ENCODE results near the gene MYL12A.
"Not testable (repeated sequence)": the region's sequence is repeated elsewhere in the genome, so short reads cannot be mapped to it uniquely, and the experiment has no call there.

MYL12A gene

GRCh38 chr18:3269241-3269913 lies 21.8 kb downstream of the MYL12A start:
- no peak overlapping the region for H3K4me3 ChIP-seq (IDR thresholded peaks at IDR 0.05; ENCODE audit: insufficient read depth, low read depth, low read length)
- no peaks in the 10 kb centered on the region for H3K36me3 ChIP-seq (ENCODE audit: insufficient read depth)
- no peak overlapping the region for H3K9ac ChIP-seq
- no peaks in the 10 kb centered on the region for H3K4me1 ChIP-seq (ENCODE audit: low read depth, poor library complexity, severe bottlenecking)
- no peak overlapping the region for H2AFZ ChIP-seq (ENCODE audit: low read depth)
- no peak overlapping the region for H3K4me2 ChIP-seq
- H3K27ac ChIP-seq, result no peak overlapping the region
- H3K79me2 ChIP-seq (ENCODE audit: insufficient read depth, low read depth), result peaks cover 61% of the 10 kb centered on the region
- TF ChIP-seq, protein P1, sequence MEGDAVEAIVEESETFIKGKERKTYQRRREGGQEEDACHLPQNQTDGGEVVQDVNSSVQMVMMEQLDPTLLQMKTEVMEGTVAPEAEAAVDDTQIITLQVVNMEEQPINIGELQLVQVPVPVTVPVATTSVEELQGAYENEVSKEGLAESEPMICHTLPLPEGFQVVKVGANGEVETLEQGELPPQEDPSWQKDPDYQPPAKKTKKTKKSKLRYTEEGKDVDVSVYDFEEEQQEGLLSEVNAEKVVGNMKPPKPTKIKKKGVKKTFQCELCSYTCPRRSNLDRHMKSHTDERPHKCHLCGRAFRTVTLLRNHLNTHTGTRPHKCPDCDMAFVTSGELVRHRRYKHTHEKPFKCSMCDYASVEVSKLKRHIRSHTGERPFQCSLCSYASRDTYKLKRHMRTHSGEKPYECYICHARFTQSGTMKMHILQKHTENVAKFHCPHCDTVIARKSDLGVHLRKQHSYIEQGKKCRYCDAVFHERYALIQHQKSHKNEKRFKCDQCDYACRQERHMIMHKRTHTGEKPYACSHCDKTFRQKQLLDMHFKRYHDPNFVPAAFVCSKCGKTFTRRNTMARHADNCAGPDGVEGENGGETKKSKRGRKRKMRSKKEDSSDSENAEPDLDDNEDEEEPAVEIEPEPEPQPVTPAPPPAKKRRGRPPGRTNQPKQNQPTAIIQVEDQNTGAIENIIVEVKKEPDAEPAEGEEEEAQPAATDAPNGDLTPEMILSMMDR (conservative IDR thresholded peaks at IDR 0.05; ENCODE audit: low read depth, low read length), result no peak
- no peaks in the 10 kb centered on the region for H4K20me1 ChIP-seq (ENCODE audit: insufficient read depth)
- H3K27me3 ChIP-seq (ENCODE audit: insufficient read depth, low read depth), result no peaks in the 10 kb centered on the region

GRCh38 chr18:3269914-3270299 lies 22.3 kb downstream of the MYL12A start:
- Histone ChIP-seq H4K20me1 (ENCODE audit: insufficient read depth) (no peaks in the 10 kb centered on the region), H3K4me3 (IDR thresholded peaks at IDR 0.05; ENCODE audit: insufficient read depth, low read depth, low read length) (no peak overlapping the region), H3K4me2 (no peak overlapping the region), H3K27ac (no peak overlapping the region), H3K27me3 (ENCODE audit: insufficient read depth, low read depth) (no peaks in the 10 kb centered on the region), H3K36me3 (ENCODE audit: insufficient read depth) (no peaks in the 10 kb centered on the region), H2AFZ (ENCODE audit: low read depth) (no peak overlapping the region), H3K4me1 (ENCODE audit: low read depth, poor library complexity, severe bottlenecking) (no peaks in the 10 kb centered on the region), H3K9ac (no peak overlapping the region), H3K79me2 (ENCODE audit: insufficient read depth, low read depth) (peaks cover 56% of the 10 kb centered on the region)
- TF ChIP-seq, protein P1 (conservative IDR thresholded peaks at IDR 0.05; ENCODE audit: low read depth, low read length), result no peak

DNA sequence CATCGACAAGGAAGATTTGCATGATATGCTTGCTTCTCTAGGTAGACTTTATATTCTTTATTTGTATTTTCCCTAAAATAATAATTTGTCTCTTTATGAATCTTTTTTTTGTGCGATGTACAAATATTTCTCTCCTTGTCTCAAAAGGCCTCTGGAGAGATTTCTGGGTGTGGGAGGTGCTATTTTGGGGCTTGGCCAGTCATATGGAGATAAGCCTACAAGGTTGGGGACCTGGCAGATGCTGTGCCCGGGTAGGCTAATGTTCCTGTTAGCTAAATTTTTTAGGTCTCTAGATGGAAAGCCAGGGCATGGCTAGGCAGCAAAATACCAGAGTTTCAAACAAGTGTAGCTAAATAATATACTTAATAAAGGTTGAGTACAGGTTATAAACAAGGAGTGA lies 25.4 kb downstream of the MYL12A start:
- Histone ChIP-seq H3K4me1 (ENCODE audit: low read depth, poor library complexity, severe bottlenecking) (no peaks in the 10 kb centered on the region), H3K79me2 (ENCODE audit: insufficient read depth, low read depth) (peaks cover 27% of the 10 kb centered on the region)

GRCh38 chr18:3277643-3278213 lies 30.1 kb downstream of the MYL12A start:
- H3K9ac ChIP-seq; H3K4me3 ChIP-seq (IDR thresholded peaks at IDR 0.05; ENCODE audit: insufficient read depth, low read depth, low read length); H3K36me3 ChIP-seq (ENCODE audit: insufficient read depth); H3K27ac ChIP-seq; H2AFZ ChIP-seq (ENCODE audit: low read depth); H3K27me3 ChIP-seq (ENCODE audit: insufficient read depth, low read depth); H4K20me1 ChIP-seq (ENCODE audit: insufficient read depth); H3K4me1 ChIP-seq (ENCODE audit: low read depth, poor library complexity, severe bottlenecking); H3K4me2 ChIP-seq; H3K79me2 ChIP-seq (ENCODE audit: insufficient read depth, low read depth): not testable (repeated sequence)

More for the DNA sequence above, 25.4 kb downstream of the MYL12A start:
- Histone ChIP-seq H3K27ac (no peak overlapping the region), H3K4me3 (IDR thresholded peaks at IDR 0.05; ENCODE audit: insufficient read depth, low read depth, low read length) (no peak overlapping the region), H3K9ac (no peak overlapping the region), H3K36me3 (ENCODE audit: insufficient read depth) (no peaks in the 10 kb centered on the region), H3K4me2 (no peak overlapping the region), H3K27me3 (ENCODE audit: insufficient read depth, low read depth) (no peaks in the 10 kb centered on the region), H2AFZ (ENCODE audit: low read depth) (no peak overlapping the region), H4K20me1 (ENCODE audit: insufficient read depth) (no peaks in the 10 kb centered on the region)
- TF ChIP-seq, protein P1 (conservative IDR thresholded peaks at IDR 0.05; ENCODE audit: low read depth, low read length), result no peak
